Aortic smooth muscle cell (primary cell): ENCODE results near the gene YEATS4. TPM values are rescaled to one million over a fixed set of nuclear protein-coding genes. Genes with fewer than 3 reads are reported as not detected.

Source experiments
- total RNA-seq: library from RNA; depleted of rRNA; stranded (reverse); fragments of >200 nt; gene quantifications from 2 replicates; pipeline ENCODE4 v1.2.3, GENCODE V29; 2014

The YEATS4 gene
- total RNA-seq: 9.5 and 10.3 TPM in 2 replicates

DNA sequence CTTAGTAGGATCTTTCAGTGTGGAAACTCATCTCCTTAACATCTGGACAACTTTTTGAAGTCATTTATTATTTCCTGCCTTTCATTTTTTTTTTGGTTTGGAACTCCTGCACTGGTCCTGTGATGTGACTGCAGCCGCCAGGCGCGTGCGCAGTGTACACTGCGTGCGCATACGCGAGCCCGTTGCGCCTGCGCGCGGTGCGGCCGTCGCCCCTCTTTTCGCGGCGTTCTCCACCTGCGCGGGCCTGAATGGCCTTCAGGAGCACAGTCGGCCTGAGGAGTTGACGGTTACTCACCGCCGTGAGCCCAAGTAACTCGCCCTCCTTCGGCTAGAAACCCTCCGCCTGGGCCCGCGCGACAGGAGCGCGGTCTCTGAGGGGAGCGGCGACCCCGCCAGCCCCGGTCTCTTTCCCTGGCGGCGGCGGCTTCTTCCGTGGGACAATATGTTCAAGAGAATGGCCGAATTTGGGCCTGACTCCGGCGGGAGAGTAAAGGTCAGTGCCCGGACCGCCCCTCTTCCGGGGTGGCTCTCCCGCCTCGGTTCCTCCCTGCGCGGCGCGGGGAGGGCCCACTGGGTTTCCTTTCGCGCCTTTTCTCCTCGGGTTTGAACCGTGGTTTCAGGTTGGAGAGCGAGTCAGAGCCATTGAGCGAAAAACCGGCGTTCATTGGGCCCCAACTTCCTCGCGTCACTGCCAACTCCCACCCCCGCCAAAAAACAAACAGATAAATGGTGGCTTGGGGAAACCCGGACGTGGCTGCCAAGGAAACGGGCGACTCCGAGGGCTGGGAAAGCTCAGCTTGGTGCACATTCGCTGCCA lies at the start of gene YEATS4:
YEATS4 (plus strand) TSS at position 213 of the 817 bp plus-strand sequence; CDS start at position 443, 230 bp downstream.

DNA sequence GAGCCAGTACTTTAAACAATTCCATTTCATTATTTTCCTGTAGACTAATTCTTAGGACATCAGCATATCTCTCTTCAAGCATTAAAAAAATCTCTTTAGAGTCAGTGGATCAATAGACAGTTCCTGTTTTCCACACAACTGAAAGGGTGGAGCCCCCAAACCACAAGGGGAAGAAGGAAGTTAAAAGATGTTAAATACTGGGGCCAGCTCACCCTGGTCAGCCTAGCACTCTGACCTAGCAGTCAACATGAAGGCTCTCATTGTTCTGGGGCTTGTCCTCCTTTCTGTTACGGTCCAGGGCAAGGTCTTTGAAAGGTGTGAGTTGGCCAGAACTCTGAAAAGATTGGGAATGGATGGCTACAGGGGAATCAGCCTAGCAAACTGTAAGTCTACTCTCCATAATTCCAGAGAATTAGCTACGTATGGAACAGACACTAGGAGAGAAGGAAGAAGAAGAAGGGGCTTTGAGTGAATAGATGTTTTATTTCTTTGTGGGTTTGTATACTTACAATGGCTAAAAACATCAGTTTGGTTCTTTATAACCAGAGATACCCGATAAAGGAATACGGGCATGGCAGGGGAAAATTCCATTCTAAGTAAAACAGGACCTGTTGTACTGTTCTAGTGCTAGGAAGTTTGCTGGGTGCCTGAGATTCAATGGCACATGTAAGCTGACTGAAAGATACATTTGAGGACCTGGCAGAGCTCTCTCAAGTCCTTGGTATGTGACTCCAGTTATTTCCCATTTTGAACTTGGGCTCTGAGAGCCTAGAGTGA lies 11.2 kb upstream of the YEATS4 start, which contains the start of gene LYZ:
LYZ (plus strand) TSS at position 220 of the 777 bp plus-strand sequence; CDS start at position 248, 28 bp downstream.

Other genes with a start within 250 kb of the YEATS4 start
- gene CPSF6, start 120.2 kb upstream of the YEATS4 start, total RNA-seq: 23.0 and 26.8 TPM in 2 replicates
- 0.19 and 0.53 TPM in 2 replicates for gene LYZ, start 11.4 kb upstream of the YEATS4 start, total RNA-seq
- 24.7 and 34.5 TPM in 2 replicates for gene FRS2, start 110.6 kb downstream of the YEATS4 start, total RNA-seq
- 141 and 178 TPM in 2 replicates for gene CCT2, start 225.7 kb downstream of the YEATS4 start, total RNA-seq